ENCODE measurements around the gene MGME1. TPM values are rescaled to one million over a fixed set of nuclear protein-coding genes. Genes with fewer than 3 reads are reported as not detected.

The MGME1 gene
- total RNA-seq, 1 donor from 2014 or later: 4.8 TPM

- H3K4me1 Mint-ChIP-seq (ENCODE audit: low read depth, unreplicated experiment): peaks cover 8% of the 10 kb centered on the region
- no peak for TF ChIP-seq CTCF (IDR thresholded peaks at IDR 0.05; ENCODE audit: partially characterized antibody, unreplicated experiment)
- H3K36me3 Mint-ChIP-seq (ENCODE audit: unreplicated experiment): no peaks in the 10 kb centered on the region
- no peak overlapping the region for H3K4me3 Mint-ChIP-seq (ENCODE audit: unreplicated experiment)
- H3K9me3 Mint-ChIP-seq (ENCODE audit: unreplicated experiment): peaks cover 4% of the 10 kb centered on the region
- H3K27me3 Mint-ChIP-seq (ENCODE audit: unreplicated experiment): peaks cover 3% of the 10 kb centered on the region
- no peak for DNase-seq
- no peak overlapping the region for H3K27ac Mint-ChIP-seq (ENCODE audit: unreplicated experiment)
These were observed 28.4 kb upstream of the MGME1 start for GRCh38 chr20:17940224-17940971.

GRCh38 chr20:17941087-17941825 is 27.6 kb upstream of the MGME1 start:
- peaks cover 4% of the 10 kb centered on the region for H3K9me3 Mint-ChIP-seq (ENCODE audit: unreplicated experiment)
- H3K4me3 Mint-ChIP-seq (ENCODE audit: unreplicated experiment): no peak overlapping the region
- peaks cover 3% of the 10 kb centered on the region for H3K27me3 Mint-ChIP-seq (ENCODE audit: unreplicated experiment)
- no peak for TF ChIP-seq CTCF (IDR thresholded peaks at IDR 0.05; ENCODE audit: partially characterized antibody, unreplicated experiment)
- H3K27ac Mint-ChIP-seq (ENCODE audit: unreplicated experiment): no peak overlapping the region
- peaks cover 8% of the 10 kb centered on the region for H3K4me1 Mint-ChIP-seq (ENCODE audit: low read depth, unreplicated experiment)
- H3K36me3 Mint-ChIP-seq (ENCODE audit: unreplicated experiment): no peaks in the 10 kb centered on the region
- no peak for DNase-seq

- no peak for DNase-seq
- Mint-ChIP-seq H3K9me3 (ENCODE audit: unreplicated experiment) (peaks cover 4% of the 10 kb centered on the region), H3K27ac (ENCODE audit: unreplicated experiment) (no peak overlapping the region), H3K4me1 (ENCODE audit: low read depth, unreplicated experiment) (peaks cover 4% of the 10 kb centered on the region), H3K36me3 (ENCODE audit: unreplicated experiment) (no peaks in the 10 kb centered on the region), H3K4me3 (ENCODE audit: unreplicated experiment) (no peak overlapping the region), H3K27me3 (ENCODE audit: unreplicated experiment) (peaks cover 3% of the 10 kb centered on the region)
- no peak for TF ChIP-seq CTCF (IDR thresholded peaks at IDR 0.05; ENCODE audit: partially characterized antibody, unreplicated experiment)
These were observed 27.0 kb upstream of the MGME1 start for GRCh38 chr20:17941826-17942196.

GRCh38 chr20:17943343-17943742 is 25.5 kb upstream of the MGME1 start:
- Mint-ChIP-seq H3K4me3 (ENCODE audit: unreplicated experiment) (no peak overlapping the region), H3K9me3 (ENCODE audit: unreplicated experiment) (peaks cover 4% of the 10 kb centered on the region), H3K4me1 (ENCODE audit: low read depth, unreplicated experiment) (peaks cover 2% of the 10 kb centered on the region), H3K36me3 (ENCODE audit: unreplicated experiment) (no peaks in the 10 kb centered on the region), H3K27ac (ENCODE audit: unreplicated experiment) (no peak overlapping the region), H3K27me3 (ENCODE audit: unreplicated experiment) (peaks cover 3% of the 10 kb centered on the region)
- no peak for TF ChIP-seq CTCF (IDR thresholded peaks at IDR 0.05; ENCODE audit: partially characterized antibody, unreplicated experiment)
- no peak for DNase-seq

All from glutamatergic neuron (in vitro differentiated cells).